Mucosa of descending colon (tissue), 3 donors: ENCODE results near the gene MIOS. TPM values are rescaled to one million over a fixed set of nuclear protein-coding genes. Genes with fewer than 3 reads are reported as not detected.

Experiments used
- ATAC-seq: fragments of 200-7000 bp; cut with Tn5 transposase; one replicate; pipeline ENCODE4 v1.9.1; 2020; ENCODE audit warnings: mild to moderate bottlenecking, moderate library complexity
- DNase-seq, 3 donors: peaks; one replicate each; pipeline ENCODE4 v3.0.0-alpha.2; 2020
- H3K36me3 ChIP-seq: fragments of 200-600 bp; one replicate; pipeline ENCODE4 v1.8.0; 2021; ENCODE audit warnings: low read depth, mild to moderate bottlenecking
- H3K4me1 ChIP-seq: fragments of 200-600 bp; one replicate; pipeline ENCODE4 v1.8.0; 2021; ENCODE audit warnings: low read depth, mild to moderate bottlenecking
- H3K4me3 ChIP-seq: fragments of 200-600 bp; one replicate; pipeline ENCODE4 v1.8.0; 2021; ENCODE audit warnings: mild to moderate bottlenecking
- H3K9me3 ChIP-seq: fragments of 200-600 bp; one replicate; pipeline ENCODE4 v1.8.0; 2021; ENCODE audit warnings: mild to moderate bottlenecking
- intact Hi-C, 2 donors: fragments of 100-400 bp; cut with DNase I in 1 of 2; cut with micrococcal nuclease in 1 of 2; formaldehyde crosslinking; loops; one replicate each; pipeline versions ENCODE4 v1.11.0 to v1.11.1; 2022; cut with DNase I, micrococcal nuclease
- total RNA-seq, 3 donors: library from RNA; stranded (reverse); fragmentation: NEBNext Ultra II Directional in 2 of 3; extraction: Animal tissue kit (Norgen Biotek cat#: 25700) in 2 of 3; gene quantifications; one replicate each; pipeline versions ENCODE4 v1.2.1 to v1.2.4, GENCODE V29; 2021 to 2023
- TF ChIP-seq, protein P1 (sequence below): fragments of 200-600 bp; IDR thresholded peaks from one replicate; pipeline ENCODE4 v1.8.0; 2022; ENCODE audit warnings: antibody characterized with exemption, mild to moderate bottlenecking
- donor health status: DM: no; HTN: no; CAD: no; lungs with moderate emphysema.
- donor health status: DM: no; HTN: no; CAD: no.
- donor health status: DM: no; HTN: yes; CAD: no.

The MIOS gene
- total RNA-seq, 3 donors from 2014 or later, result 21.2 to 26.8 (median 25.5) TPM

DNA sequence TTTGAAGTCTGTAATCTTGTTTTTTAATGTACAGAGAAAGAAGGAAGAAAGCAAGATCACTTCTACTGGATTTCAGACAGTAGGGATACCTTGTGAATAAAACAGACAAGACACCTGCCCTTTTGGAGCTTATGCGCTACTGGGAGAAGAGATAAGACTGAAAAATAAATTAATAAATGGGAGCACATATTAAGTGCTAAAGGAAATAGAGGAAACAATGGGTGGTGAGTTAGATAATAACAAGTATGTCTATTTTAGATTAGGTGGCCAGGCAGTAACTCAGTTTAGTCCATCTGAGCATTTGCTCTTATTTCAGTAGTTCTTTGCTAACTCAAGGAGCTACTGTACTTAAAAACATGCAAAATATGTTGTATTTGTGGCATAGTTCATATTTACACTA lies 15.9 kb downstream of the MIOS start:
- H3K9me3 ChIP-seq, result no peaks in the 10 kb centered on the region
- no peak overlapping the region for H3K4me3 ChIP-seq
- H3K4me1 ChIP-seq, result no peaks in the 10 kb centered on the region
- TF ChIP-seq, protein P1, sequence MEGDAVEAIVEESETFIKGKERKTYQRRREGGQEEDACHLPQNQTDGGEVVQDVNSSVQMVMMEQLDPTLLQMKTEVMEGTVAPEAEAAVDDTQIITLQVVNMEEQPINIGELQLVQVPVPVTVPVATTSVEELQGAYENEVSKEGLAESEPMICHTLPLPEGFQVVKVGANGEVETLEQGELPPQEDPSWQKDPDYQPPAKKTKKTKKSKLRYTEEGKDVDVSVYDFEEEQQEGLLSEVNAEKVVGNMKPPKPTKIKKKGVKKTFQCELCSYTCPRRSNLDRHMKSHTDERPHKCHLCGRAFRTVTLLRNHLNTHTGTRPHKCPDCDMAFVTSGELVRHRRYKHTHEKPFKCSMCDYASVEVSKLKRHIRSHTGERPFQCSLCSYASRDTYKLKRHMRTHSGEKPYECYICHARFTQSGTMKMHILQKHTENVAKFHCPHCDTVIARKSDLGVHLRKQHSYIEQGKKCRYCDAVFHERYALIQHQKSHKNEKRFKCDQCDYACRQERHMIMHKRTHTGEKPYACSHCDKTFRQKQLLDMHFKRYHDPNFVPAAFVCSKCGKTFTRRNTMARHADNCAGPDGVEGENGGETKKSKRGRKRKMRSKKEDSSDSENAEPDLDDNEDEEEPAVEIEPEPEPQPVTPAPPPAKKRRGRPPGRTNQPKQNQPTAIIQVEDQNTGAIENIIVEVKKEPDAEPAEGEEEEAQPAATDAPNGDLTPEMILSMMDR, result no peak
- DNase-seq, result no peak
- ATAC-seq, result no peak
- intact Hi-C loops, result no loop called here
- H3K36me3 ChIP-seq, result no peaks in the 10 kb centered on the region

DNA sequence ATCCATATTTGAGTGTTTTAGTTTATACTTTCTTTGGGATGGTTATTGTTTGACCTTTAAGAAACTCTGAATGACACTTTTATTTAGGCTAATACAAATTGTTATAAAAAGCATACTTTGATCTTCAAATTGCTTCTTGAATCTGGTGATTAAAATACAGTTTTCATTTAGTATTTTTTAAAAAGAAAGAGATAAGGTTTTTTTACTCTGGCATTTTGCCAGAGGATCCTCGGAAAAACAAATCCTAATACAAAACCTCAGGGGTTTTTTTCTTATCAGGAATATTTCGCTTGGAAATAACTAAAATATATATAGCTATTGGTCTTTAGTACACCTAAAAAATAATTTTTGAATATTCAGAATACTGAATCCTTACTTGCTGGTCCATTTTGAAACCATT lies 17.0 kb downstream of the MIOS start:
- no peak overlapping the region for H3K4me3 ChIP-seq
- no peaks in the 10 kb centered on the region for H3K36me3 ChIP-seq
- H3K4me1 ChIP-seq, result no peaks in the 10 kb centered on the region
- intact Hi-C loops, result no loop called here
- TF ChIP-seq, protein P1, result no peak
- H3K9me3 ChIP-seq, result no peaks in the 10 kb centered on the region
- no peak for DNase-seq
- ATAC-seq, result no peak

DNA sequence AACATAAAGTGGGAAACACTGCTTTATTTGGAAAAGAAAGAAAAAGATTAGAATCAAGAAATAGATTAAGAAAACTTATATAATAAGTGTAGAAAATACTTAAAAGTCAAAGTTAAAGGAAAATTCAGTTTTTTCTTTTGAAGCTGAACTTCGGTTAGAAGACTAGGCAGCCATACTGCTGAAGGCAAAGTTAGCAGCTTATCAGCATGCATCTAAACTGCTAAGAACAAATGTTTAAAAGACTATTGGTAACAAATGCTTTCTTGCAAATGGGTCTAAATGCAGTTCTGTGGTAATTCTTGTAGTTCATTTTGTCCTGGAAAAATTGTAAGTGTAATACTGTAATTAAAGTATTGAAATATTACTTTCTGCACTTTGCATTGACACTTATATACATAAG lies 18.0 kb downstream of the MIOS start:
- no peak overlapping the region for H3K4me3 ChIP-seq
- no peaks in the 10 kb centered on the region for H3K36me3 ChIP-seq
- intact Hi-C loops, result no loop called here
- H3K4me1 ChIP-seq, result no peaks in the 10 kb centered on the region
- TF ChIP-seq, protein P1, result no peak
- DNase-seq (no peak), ATAC-seq (no peak)
- H3K9me3 ChIP-seq, result no peaks in the 10 kb centered on the region

DNA sequence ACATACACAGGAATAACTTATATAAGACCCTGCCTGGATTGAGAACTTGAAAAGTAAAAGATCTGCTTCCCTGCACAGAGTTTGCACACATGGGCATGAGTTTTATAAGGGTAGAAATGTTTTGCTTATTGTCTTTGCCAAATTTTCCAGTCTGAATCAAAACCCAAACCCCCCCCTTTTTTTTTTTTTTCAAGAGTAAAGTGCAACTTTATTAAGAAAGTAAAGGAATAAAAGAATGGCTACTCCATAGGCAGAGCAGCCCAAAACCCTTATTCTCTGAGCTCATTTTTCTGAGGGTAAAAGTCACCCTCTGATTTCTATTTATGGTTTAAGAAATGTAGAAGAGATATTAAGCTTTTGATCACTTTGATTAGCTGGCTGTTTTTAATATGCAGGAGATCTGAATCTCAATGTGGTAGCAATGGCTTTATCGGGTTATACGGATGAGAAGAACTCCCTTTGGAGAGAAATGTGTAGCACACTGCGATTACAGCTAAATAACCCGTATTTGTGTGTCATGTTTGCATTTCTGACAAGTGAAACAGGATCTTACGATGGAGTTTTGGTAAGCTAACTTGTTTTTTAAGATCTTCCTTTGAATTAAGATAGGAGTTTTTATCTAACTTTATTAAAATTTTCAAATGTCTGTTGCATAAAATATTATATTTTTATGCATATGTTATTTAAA lies 18.7 kb downstream of the MIOS start:
- TF ChIP-seq, protein P1, result no peak
- ATAC-seq, result no peak
- no peaks in the 10 kb centered on the region for H3K36me3 ChIP-seq
- no peak for DNase-seq
- H3K4me1 ChIP-seq, result no peaks in the 10 kb centered on the region
- intact Hi-C loops, result no loop called here
- H3K4me3 ChIP-seq, result no peak overlapping the region
- no peaks in the 10 kb centered on the region for H3K9me3 ChIP-seq

DNA sequence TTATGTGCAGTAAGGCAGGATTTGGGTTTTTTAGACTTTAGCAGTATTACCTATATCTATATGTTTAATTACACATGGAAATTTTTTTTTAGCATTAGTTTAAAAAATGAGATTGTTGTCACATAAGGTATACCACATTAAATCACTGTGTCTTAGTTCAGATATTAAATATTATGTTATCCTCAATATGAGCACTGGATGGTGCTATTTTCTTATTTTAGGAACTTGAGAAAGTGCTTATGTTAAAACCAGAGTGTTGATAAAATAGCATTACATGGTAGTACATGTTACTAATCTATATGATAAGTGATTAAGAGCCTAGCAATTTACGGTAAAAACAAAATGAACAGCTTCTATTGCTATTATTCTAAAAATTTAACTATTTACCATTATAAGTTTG lies 28.8 kb downstream of the MIOS start:
- TF ChIP-seq, protein P1, result no peak
- DNase-seq, result no peak
- no peaks in the 10 kb centered on the region for H3K36me3 ChIP-seq
- H3K4me1 ChIP-seq, result no peaks in the 10 kb centered on the region
- ATAC-seq, result peak; percentile 34
- H3K4me3 ChIP-seq, result no peak overlapping the region
- intact Hi-C loops, result no loop called here
- no peaks in the 10 kb centered on the region for H3K9me3 ChIP-seq

DNA sequence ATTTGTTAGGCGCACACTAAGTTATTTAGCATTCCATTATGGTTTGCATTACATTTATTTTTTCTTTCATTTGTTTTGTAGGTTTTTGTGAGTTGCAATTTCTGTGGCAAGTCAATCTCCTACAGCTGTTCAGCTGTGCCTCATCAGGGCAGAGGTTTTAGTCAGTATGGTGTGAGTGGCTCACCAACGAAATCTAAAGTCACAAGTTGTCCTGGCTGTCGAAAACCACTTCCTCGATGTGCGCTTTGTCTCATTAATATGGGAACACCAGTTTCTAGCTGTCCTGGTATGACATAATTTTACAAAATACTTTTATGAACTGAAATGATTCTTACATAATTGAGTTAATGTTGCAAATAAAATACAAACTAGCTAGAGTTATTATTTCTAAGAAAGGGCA lies 29.5 kb downstream of the MIOS start:
- peak in 1 of 3 donors; percentile 6 for DNase-seq
- Histone ChIP-seq H3K4me3 (no peak overlapping the region), H3K4me1 (no peaks in the 10 kb centered on the region), H3K36me3 (no peaks in the 10 kb centered on the region), H3K9me3 (no peaks in the 10 kb centered on the region)
- TF ChIP-seq, protein P1, result no peak
- ATAC-seq, result peak; percentile 32
- intact Hi-C loops, result no loop called here
